Measurements from ENCODE around the gene VPS13D.

The VPS13D gene

GRCh38 chr1:12554521-12555305 lies 324.9 kb downstream of the VPS13D start:
- TF ChIP-seq CTCF (IDR thresholded peaks at IDR 0.05; ENCODE audit: low read depth, low read length), result no peak
- in situ Hi-C loops (cut with HindIII; ENCODE audit: low sequenced_read_pairs), result no loop called here
- DNase-seq (ENCODE audit: low read depth, low spot score), result no peak
- no peak overlapping the region for H3K4me3 ChIP-seq (ENCODE audit: low read depth, low read length)

- H3K4me3 ChIP-seq (ENCODE audit: low read depth, low read length), result no peak overlapping the region
- no peak for TF ChIP-seq CTCF (IDR thresholded peaks at IDR 0.05; ENCODE audit: low read depth, low read length)
- in situ Hi-C loops (cut with HindIII; ENCODE audit: low sequenced_read_pairs), result no loop called here
- DNase-seq (ENCODE audit: low read depth, low spot score), result no peak
Measured at GRCh38 chr1:12555411-12556367, 325.9 kb downstream of the VPS13D start.

GRCh38 chr1:12556368-12556930 lies 326.6 kb downstream of the VPS13D start:
- TF ChIP-seq CTCF (IDR thresholded peaks at IDR 0.05; ENCODE audit: low read depth, low read length), result no peak
- H3K4me3 ChIP-seq (ENCODE audit: low read depth, low read length), result no peak overlapping the region
- DNase-seq (ENCODE audit: low read depth, low spot score), result peak; percentile 84
- in situ Hi-C loops (cut with HindIII; ENCODE audit: low sequenced_read_pairs), result no loop called here

GRCh38 chr1:12556957-12557935 lies 327.4 kb downstream of the VPS13D start:
- TF ChIP-seq CTCF (IDR thresholded peaks at IDR 0.05; ENCODE audit: low read depth, low read length), result no peak
- in situ Hi-C loops (cut with HindIII; ENCODE audit: low sequenced_read_pairs), result no loop called here
- DNase-seq (ENCODE audit: low read depth, low spot score), result no peak
- H3K4me3 ChIP-seq (ENCODE audit: low read depth, low read length), result no peak overlapping the region

- TF ChIP-seq CTCF (IDR thresholded peaks at IDR 0.05; ENCODE audit: low read depth, low read length), result no peak
- H3K4me3 ChIP-seq (ENCODE audit: low read depth, low read length), result no peak overlapping the region
- no peak for DNase-seq (ENCODE audit: low read depth, low spot score)
- in situ Hi-C loops (cut with HindIII; ENCODE audit: low sequenced_read_pairs), result no loop called here
Measured at GRCh38 chr1:12561121-12561520, 331.3 kb downstream of the VPS13D start.
